Measurements from ENCODE around the gene FGD5. TPM values are rescaled to one million over a fixed set of nuclear protein-coding genes. Genes with fewer than 3 reads are reported as not detected.

FGD5 gene
- total and polyA plus RNA-seq, 2 experiments from 2014 or later, result 7.4 to 12.2 TPM

GRCh38 chr3:14921811-14922705 lies 103.3 kb downstream of the FGD5 start:
- H3K4me3 Mint-ChIP-seq, result no peak overlapping the region
- Histone ChIP-seq H4K20me1 (replicated peaks; ENCODE audit: insufficient read depth) (no peaks in the 10 kb centered on the region), H3K27ac (ENCODE audit: low read depth) (no peak overlapping the region), H3K36me3 (ENCODE audit: insufficient read depth) (no peaks in the 10 kb centered on the region), H3K79me2 (replicated peaks; ENCODE audit: insufficient read depth) (no peaks in the 10 kb centered on the region), H3K4me2 (no peak overlapping the region), H3K27me3 (ENCODE audit: insufficient read depth) (no peaks in the 10 kb centered on the region), H3K4me1 (ENCODE audit: insufficient read depth) (no peaks in the 10 kb centered on the region), H3F3A (replicated peaks; ENCODE audit: low read depth) (no peaks in the 10 kb centered on the region), H3K4me3 (no peak overlapping the region), H3K9me2 (ENCODE audit: insufficient read depth) (no peaks in the 10 kb centered on the region), H2AFZ (no peak overlapping the region)
- peaks cover 9% of the 10 kb centered on the region for H3K4me1 Mint-ChIP-seq
- no peak overlapping the region for H3K27ac Mint-ChIP-seq
- ATAC-seq (no peak), DNase-seq (ENCODE audit: low spot score) (no peak)
- TF ChIP-seq CTCF (conservative IDR thresholded peaks at IDR 0.05; ENCODE audit: low read depth in 2 of 2) (no peak), JUNB (IDR thresholded peaks at IDR 0.05; ENCODE audit: unreplicated experiment) (no peak), EZH2 (IDR thresholded peaks at IDR 0.05; ENCODE audit: low read depth, unreplicated experiment) (no peak), STAT1 (IDR thresholded peaks at IDR 0.05; ENCODE audit: unreplicated experiment) (no peak)
- peaks cover 15% of the 10 kb centered on the region for H3K27me3 Mint-ChIP-seq (ENCODE audit: insufficient read depth, low read depth, poor library complexity)
- H3K9me3 Mint-ChIP-seq, result no peaks in the 10 kb centered on the region
- no peaks in the 10 kb centered on the region for H3K36me3 Mint-ChIP-seq (ENCODE audit: low read depth)

GRCh38 chr3:14922863-14923262 lies 104.1 kb downstream of the FGD5 start:
- Histone ChIP-seq H3K27ac (ENCODE audit: low read depth) (no peak overlapping the region), H3K79me2 (replicated peaks; ENCODE audit: insufficient read depth) (no peaks in the 10 kb centered on the region), H3F3A (replicated peaks; ENCODE audit: low read depth) (no peaks in the 10 kb centered on the region), H3K4me3 (no peak overlapping the region), H3K4me1 (ENCODE audit: insufficient read depth) (no peaks in the 10 kb centered on the region), H2AFZ (no peak overlapping the region), H3K27me3 (ENCODE audit: insufficient read depth) (no peaks in the 10 kb centered on the region), H3K9me2 (ENCODE audit: insufficient read depth) (no peaks in the 10 kb centered on the region), H3K4me2 (no peak overlapping the region), H3K36me3 (ENCODE audit: insufficient read depth) (no peaks in the 10 kb centered on the region), H4K20me1 (replicated peaks; ENCODE audit: insufficient read depth) (no peaks in the 10 kb centered on the region)
- Mint-ChIP-seq H3K4me1 (peaks cover 9% of the 10 kb centered on the region), H3K36me3 (ENCODE audit: low read depth) (no peaks in the 10 kb centered on the region), H3K9me3 (no peaks in the 10 kb centered on the region), H3K27ac (no peak overlapping the region), H3K4me3 (no peak overlapping the region), H3K27me3 (ENCODE audit: insufficient read depth, low read depth, poor library complexity) (peaks cover 15% of the 10 kb centered on the region)
- no peak for ATAC-seq
- no peak for DNase-seq (ENCODE audit: low spot score)
- TF ChIP-seq ZNF331 (CRISPR knock-in tag; IDR thresholded peaks at IDR 0.05; ENCODE audit: low read depth), result no peak

- H3K27me3 Mint-ChIP-seq (ENCODE audit: insufficient read depth, low read depth, poor library complexity), result peaks cover 15% of the 10 kb centered on the region
- Histone ChIP-seq H3K9me2 (ENCODE audit: insufficient read depth) (no peaks in the 10 kb centered on the region), H2AFZ (no peak overlapping the region), H3K27me3 (ENCODE audit: insufficient read depth) (no peaks in the 10 kb centered on the region), H3F3A (replicated peaks; ENCODE audit: low read depth) (no peaks in the 10 kb centered on the region), H4K20me1 (replicated peaks; ENCODE audit: insufficient read depth) (no peaks in the 10 kb centered on the region), H3K79me2 (replicated peaks; ENCODE audit: insufficient read depth) (no peaks in the 10 kb centered on the region), H3K4me1 (ENCODE audit: insufficient read depth) (no peaks in the 10 kb centered on the region), H3K27ac (ENCODE audit: low read depth) (no peak overlapping the region), H3K36me3 (ENCODE audit: insufficient read depth) (no peaks in the 10 kb centered on the region), H3K4me2 (no peak overlapping the region), H3K4me3 (no peak overlapping the region)
- no peaks in the 10 kb centered on the region for H3K9me3 Mint-ChIP-seq
- H3K36me3 Mint-ChIP-seq (ENCODE audit: low read depth), result no peaks in the 10 kb centered on the region
- ATAC-seq (no peak), DNase-seq (ENCODE audit: low spot score) (no peak)
- peaks cover 9% of the 10 kb centered on the region for H3K4me1 Mint-ChIP-seq
- H3K4me3 Mint-ChIP-seq, result no peak overlapping the region
- H3K27ac Mint-ChIP-seq, result no peak overlapping the region
- TF ChIP-seq CREB1 (CRISPR knock-in tag; IDR thresholded peaks at IDR 0.05; ENCODE audit: low read depth) (no peak), ETS1 (IDR thresholded peaks at IDR 0.05) (no peak), ZNF331 (CRISPR knock-in tag; IDR thresholded peaks at IDR 0.05; ENCODE audit: low read depth) (no peak), POLR2AphosphoS5 (IDR thresholded peaks at IDR 0.05; ENCODE audit: low read depth) (no peak), JUNB (IDR thresholded peaks at IDR 0.05; ENCODE audit: unreplicated experiment) (no peak)
Measured at GRCh38 chr3:14923476-14923875, 104.7 kb downstream of the FGD5 start.
